H9 (cell line): ENCODE measurements around the gene PACS1. TPM values are rescaled to one million over a fixed set of nuclear protein-coding genes. Genes with fewer than 3 reads are reported as not detected.

Experiments used
- DNase-seq: peaks from one replicate; pipeline ENCODE4 v3.0.0-alpha.2; 2017
- H2AFZ ChIP-seq: one replicate; pipeline ENCODE4 v1.6.1; 2013; ENCODE audit warnings: mild to moderate bottlenecking, low read length, control low read depth, moderate library complexity
- H2AK5ac ChIP-seq: 2 replicates; pipeline ENCODE4 v1.6.1; 2013; ENCODE audit warnings: low read length, control low read depth, mixed read lengths; ENCODE audit not compliant: insufficient read length
- H2BK120ac ChIP-seq: one replicate; pipeline ENCODE4 v1.6.1; 2013; ENCODE audit warnings: low read depth, mild to moderate bottlenecking, low read length, control low read depth, inconsistent platforms; ENCODE audit not compliant: poor library complexity, severe bottlenecking
- H2BK12ac ChIP-seq: 2 replicates; pipeline ENCODE4 v1.6.1; 2013; ENCODE audit warnings: low read length, control low read depth, mixed read lengths, low read depth; ENCODE audit not compliant: insufficient read length
- H2BK15ac ChIP-seq: 2 replicates; pipeline ENCODE4 v1.6.1; 2013; ENCODE audit warnings: low read depth, low read length, control low read depth
- H2BK20ac ChIP-seq: one replicate; pipeline ENCODE4 v1.6.1; 2013; ENCODE audit warnings: low read depth, mild to moderate bottlenecking, low read length, control low read depth, inconsistent platforms; ENCODE audit not compliant: poor library complexity, severe bottlenecking
- H2BK5ac ChIP-seq: 2 replicates; pipeline ENCODE4 v1.6.1; 2013; ENCODE audit warnings: low read length, control low read depth, mixed read lengths; ENCODE audit not compliant: insufficient read length
- H3K14ac ChIP-seq: 2 replicates; pipeline ENCODE4 v1.6.1; 2013; ENCODE audit warnings: low read length, control low read depth; ENCODE audit not compliant: insufficient read depth
- H3K18ac ChIP-seq: 2 replicates; pipeline ENCODE4 v1.6.1; 2013; ENCODE audit warnings: low read depth, mild to moderate bottlenecking, mixed read lengths, low read length, control low read depth; ENCODE audit not compliant: insufficient read length
- H3K23ac ChIP-seq: 2 replicates; pipeline ENCODE4 v1.6.1; 2013; ENCODE audit warnings: low read length, control low read depth, mixed read lengths, low read depth; ENCODE audit not compliant: insufficient read length
- H3K23me2 ChIP-seq: 2 replicates; pipeline ENCODE4 v1.6.1; 2013; ENCODE audit warnings: low read depth, mild to moderate bottlenecking, mixed read lengths, low read length, control low read depth; ENCODE audit not compliant: insufficient read length, poor library complexity, severe bottlenecking
- H3K27ac ChIP-seq: 2 replicates; pipeline ENCODE4 v1.5.1; 2013; ENCODE audit warnings: low read length, control low read depth, mixed read lengths, low read depth; ENCODE audit not compliant: insufficient read length
- H3K27me3 ChIP-seq: 2 replicates; pipeline ENCODE4 v1.6.1; 2013; ENCODE audit warnings: low read length, control low read depth, inconsistent platforms; ENCODE audit not compliant: insufficient read depth
- H3K4ac ChIP-seq: 2 replicates; pipeline ENCODE4 v1.6.1; 2013; ENCODE audit warnings: low read depth, mild to moderate bottlenecking, control low read depth, inconsistent platforms, low read length, moderate library complexity
- H3K4me1 ChIP-seq: 2 replicates; pipeline ENCODE4 v1.6.1; 2013; ENCODE audit warnings: low read length, control low read depth, inconsistent platforms; ENCODE audit not compliant: insufficient read depth
- H3K4me2 ChIP-seq: 2 replicates; pipeline ENCODE4 v1.6.1; 2013; ENCODE audit warnings: low read length, control low read depth, mixed read lengths; ENCODE audit not compliant: insufficient read length, insufficient read depth
- H3K56ac ChIP-seq: 2 replicates; pipeline ENCODE4 v1.6.1; 2013; ENCODE audit warnings: low read depth, mild to moderate bottlenecking, mixed read lengths, low read length, control low read depth; ENCODE audit not compliant: insufficient read length
- H3K79me1 ChIP-seq: 2 replicates; pipeline ENCODE4 v1.6.1; 2013; ENCODE audit warnings: low read depth, mild to moderate bottlenecking, moderate library complexity, low read length, control low read depth, inconsistent platforms; ENCODE audit not compliant: insufficient read depth, poor library complexity, severe bottlenecking
- H3K79me2 ChIP-seq: 2 replicates; pipeline ENCODE4 v1.6.1; 2013; ENCODE audit warnings: low read length, control low read depth, inconsistent platforms; ENCODE audit not compliant: insufficient read depth
- H3K9ac ChIP-seq: 2 replicates; pipeline ENCODE4 v1.6.1; 2013; ENCODE audit warnings: low read length, control low read depth, mixed read lengths; ENCODE audit not compliant: insufficient read length; ENCODE audit errors: extremely low read depth
- H3K9me3 ChIP-seq: one replicate; pipeline ENCODE4 v1.6.1; 2013; ENCODE audit warnings: low read depth, low read length, inconsistent platforms; ENCODE audit not compliant: control insufficient read depth
- H3T11ph ChIP-seq: one replicate; pipeline ENCODE4 v1.6.1; 2013; ENCODE audit warnings: mild to moderate bottlenecking, low read length, control low read depth, inconsistent platforms
- H4K20me1 ChIP-seq: one replicate; pipeline ENCODE4 v1.6.1; 2013; ENCODE audit not compliant: control insufficient read depth, insufficient read length, insufficient read depth
- H4K5ac ChIP-seq: 2 replicates; pipeline ENCODE4 v1.6.1; 2013; ENCODE audit warnings: low read depth, mild to moderate bottlenecking, mixed read lengths, low read length, control low read depth; ENCODE audit not compliant: insufficient read length
- H4K8ac ChIP-seq: replicated peaks from 2 replicates; pipeline ENCODE4 v1.6.1; 2013; ENCODE audit warnings: low read length, control low read depth, mixed read lengths, low read depth; ENCODE audit not compliant: insufficient read length
- H4K91ac ChIP-seq: 2 replicates; pipeline ENCODE4 v1.6.1; 2013; ENCODE audit warnings: low read depth, mild to moderate bottlenecking, moderate library complexity, mixed read lengths, low read length, control low read depth; ENCODE audit not compliant: insufficient read length
- H3K27ac Mint-ChIP-seq, 3 experiments: 2 replicates in 2 of 3; 3 replicates in 1 of 3; pipeline ENCODE4 v1.8.0; 2020 to 2021; ENCODE audit warnings: mixed read lengths in 3 of 3, mild to moderate bottlenecking in 1 of 3, moderate library complexity in 1 of 3
- H3K27me3 Mint-ChIP-seq: 2 replicates; pipeline ENCODE4 v1.8.0; 2021; ENCODE audit warnings: low read depth, mild to moderate bottlenecking, moderate library complexity, mixed read lengths
- H3K36me3 Mint-ChIP-seq, 3 experiments: 2 replicates in 2 of 3; 3 replicates in 1 of 3; pipeline ENCODE4 v1.8.0; 2020 to 2021; ENCODE audit warnings: low read depth in 3 of 3, mixed read lengths in 3 of 3; ENCODE audit not compliant: insufficient read depth in 1 of 3
- H3K4me1 Mint-ChIP-seq, 2 experiments: 2 replicates each; pipeline ENCODE4 v1.8.0; 2020; ENCODE audit warnings: mixed read lengths in 2 of 2
- H3K4me3 Mint-ChIP-seq, 2 experiments: 2 replicates in 1 of 2; 3 replicates in 1 of 2; pipeline ENCODE4 v1.8.0; 2020 to 2021; ENCODE audit warnings: mild to moderate bottlenecking in 2 of 2, mixed read lengths in 2 of 2, moderate library complexity in 1 of 2
- H3K9me3 Mint-ChIP-seq, 2 experiments: 2 replicates in 1 of 2; 3 replicates in 1 of 2; pipeline ENCODE4 v1.8.0; 2020; ENCODE audit warnings: mild to moderate bottlenecking in 2 of 2, mixed read lengths in 2 of 2, moderate library complexity in 1 of 2
- CTCF ChIP-seq: fragments of 200-600 bp; sonication (generic); conservative IDR thresholded peaks from 3 replicates; pipeline ENCODE4 v1.8.0; 2021; ENCODE audit warnings: antibody characterized with exemption, mild to moderate bottlenecking
- WGBS: extraction: QIAGEN DNeasy Blood & Tissue Kit; methylation state at CpG from one replicate; pipeline ENCODE4 v1.1.7; 2013; ENCODE audit warnings: missing lambda C conversion rate, low lambda C conversion rate, mixed read lengths; ENCODE audit not compliant: insufficient read length; ENCODE audit errors: extremely low coverage; 5-methylcytosine and 5-hydroxymethylcytosine counted together
- total RNA-seq: library from RNA; stranded (reverse); gene quantifications from 2 replicates; pipeline ENCODE4 v1.2.1, GENCODE V29; 2021

Gene PACS1
- total RNA-seq, 1 experiment from 2014 or later, result 35.5 TPM

- no peak for DNase-seq
- Histone ChIP-seq H2BK5ac (no peak overlapping the region), H3K4ac (no peak overlapping the region), H4K8ac (no peak overlapping the region), H3K56ac (no peak overlapping the region), H2BK20ac (no peak overlapping the region), H2AK5ac (no peak overlapping the region), H2AFZ (no peak overlapping the region), H4K5ac (no peak overlapping the region), H3K4me1 (no peaks in the 10 kb centered on the region), H2BK120ac (no peak overlapping the region), H3T11ph (no peak overlapping the region), H3K79me1 (no peaks in the 10 kb centered on the region), H3K9me3 (peaks cover 8% of the 10 kb centered on the region), H4K20me1 (no peaks in the 10 kb centered on the region), H3K23me2 (no peaks in the 10 kb centered on the region), H3K4me2 (no peak overlapping the region), H3K18ac (no peak overlapping the region), H3K27ac (no peak overlapping the region), H2BK15ac (no peak overlapping the region), H3K79me2 (no peaks in the 10 kb centered on the region), H3K23ac (no peak overlapping the region), H3K9ac (no peak overlapping the region), H3K14ac (no peak overlapping the region), H2BK12ac (no peak overlapping the region), H3K27me3 (no peaks in the 10 kb centered on the region), H4K91ac (no peak overlapping the region)
- Mint-ChIP-seq H3K9me3 (peaks cover 18 to 19% of the 10 kb centered on the region in 2 experiments), H3K27ac (no peak overlapping the region), H3K4me1 (no peaks in the 10 kb centered on the region), H3K4me3 (no peak overlapping the region), H3K27me3 (peaks cover 28% of the 10 kb centered on the region), H3K36me3 (peaks cover 0 to 3% (median 3%) of the 10 kb centered on the region in 3 experiments; a peak in 3 of 7 replicates)
- WGBS, result no CpG with 5 or more reads among the region's 8 CpGs
- no peak for TF ChIP-seq CTCF
Measured at GRCh38 chr11:66032957-66033735, 36.9 kb upstream of the PACS1 start.
